Cerebellar nuclear complex (tissue), 1 donor: Measurements from ENCODE around the gene RASA1.
"Not testable (repeated sequence)": the region's sequence is repeated elsewhere in the genome, so short reads cannot be mapped to it uniquely, and the experiment has no call there.

ENCODE experiments used
- DNase-seq, 2 experiments: peaks; one replicate each; lab custom pipeline; 2025; lab: John Stamatoyannopoulos, UW

RASA1 gene

GRCh38 chr5:87282269-87282668 lies 14.6 kb downstream of the RASA1 start:
- no peak for DNase-seq

- not testable (repeated sequence) for DNase-seq
Observed at GRCh38 chr5:87287266-87287665, 19.6 kb downstream of the RASA1 start.

GRCh38 chr5:87298692-87299362 lies 31.1 kb downstream of the RASA1 start:
- DNase-seq = no peak

- DNase-seq = no peak
Observed at GRCh38 chr5:87300176-87300575, 32.5 kb downstream of the RASA1 start.

- DNase-seq = no peak
Observed at GRCh38 chr5:87300744-87301143, 33.1 kb downstream of the RASA1 start.

GRCh38 chr5:87302061-87302460 lies 34.4 kb downstream of the RASA1 start:
- no peak for DNase-seq

GRCh38 chr5:87303324-87303723 lies 35.6 kb downstream of the RASA1 start:
- no peak for DNase-seq

- DNase-seq = not testable (repeated sequence)
Observed at GRCh38 chr5:87306090-87306489, 38.4 kb downstream of the RASA1 start.

GRCh38 chr5:87307796-87308423 lies 40.2 kb downstream of the RASA1 start:
- no peak for DNase-seq

- DNase-seq = no peak
Observed at GRCh38 chr5:87311405-87312279, 44.0 kb downstream of the RASA1 start.

- DNase-seq = no peak
Observed at GRCh38 chr5:87313216-87313615, 45.5 kb downstream of the RASA1 start.

GRCh38 chr5:87319469-87319868 lies 51.8 kb downstream of the RASA1 start:
- DNase-seq = no peak

- no peak for DNase-seq
Observed at GRCh38 chr5:87321605-87322004, 53.9 kb downstream of the RASA1 start.

GRCh38 chr5:87322381-87322780 lies 54.7 kb downstream of the RASA1 start:
- DNase-seq = no peak

GRCh38 chr5:87327998-87328397 lies 60.3 kb downstream of the RASA1 start:
- DNase-seq = no peak

- no peak for DNase-seq
Observed at GRCh38 chr5:87329114-87329513, 61.4 kb downstream of the RASA1 start.

GRCh38 chr5:87339986-87340385 lies 72.3 kb downstream of the RASA1 start:
- DNase-seq = no peak

- no peak for DNase-seq
Observed at GRCh38 chr5:87340716-87341115, 73.0 kb downstream of the RASA1 start.

- no peak for DNase-seq
Observed at GRCh38 chr5:87347272-87347671, 79.6 kb downstream of the RASA1 start.

- no peak for DNase-seq
Observed at GRCh38 chr5:87347841-87348240, 80.2 kb downstream of the RASA1 start.

- DNase-seq = no peak
Observed at GRCh38 chr5:87354496-87354895, 86.8 kb downstream of the RASA1 start.

GRCh38 chr5:87359106-87359505 lies 91.4 kb downstream of the RASA1 start:
- no peak for DNase-seq

- DNase-seq = no peak
Observed at GRCh38 chr5:87360132-87360531, 92.4 kb downstream of the RASA1 start.
